GM21717 (cell line): ENCODE data around the gene CPSF6.
"Not testable (repeated sequence)": the region's sequence is repeated elsewhere in the genome, so short reads cannot be mapped to it uniquely, and the experiment has no call there.

Source experiments
- ATAC-seq: cut with Tn5 transposase; IDR thresholded peaks from one replicate; pipeline ENCODE4 v1.9.1; 2021; ENCODE audit warnings: mild to moderate bottlenecking, moderate library complexity; ENCODE audit not compliant: unreplicated experiment

CPSF6 gene

GRCh38 chr12:69317233-69317632 lies 77.9 kb downstream of the CPSF6 start:
- not testable (repeated sequence) for ATAC-seq

- ATAC-seq, result no peak
Measured at GRCh38 chr12:69318225-69318624, 78.9 kb downstream of the CPSF6 start.

- no peak for ATAC-seq
Measured at GRCh38 chr12:69321351-69321750, 82.0 kb downstream of the CPSF6 start.
